ENCODE data around the gene DLST. TPM values are rescaled to one million over a fixed set of nuclear protein-coding genes. Genes with fewer than 3 reads are reported as not detected.
A peak's percentile ranks its signal among the peaks of the same experiment; 100 is the strongest.

DLST gene
- total and polyA plus RNA-seq, 9 donors, result 41.0 to 100 (median 68.6) TPM

GRCh38 chr14:74902941-74903705 lies 21.4 kb downstream of the DLST start:
- no peaks in the 10 kb centered on the region for H3K9me3 ChIP-seq
- no peak overlapping the region for H3K27ac ChIP-seq
- intact Hi-C loops (cut with DNase I), result loop anchor here in 2 of 4 donors (5.0 to 10.0 kb wide), 2 partner anchors 41 to 538 kb away; no protein-coding TSS in a partner anchor
- no peak overlapping the region for H3K4me3 ChIP-seq
- no peaks in the 10 kb centered on the region for H3K27me3 ChIP-seq
- no peaks in the 10 kb centered on the region for H3K36me3 ChIP-seq
- no peak for DNase-seq
- H3K4me1 ChIP-seq (ENCODE audit: insufficient read depth), result no peaks in the 10 kb centered on the region
- TF ChIP-seq CTCF (IDR thresholded peaks at IDR 0.05), result no peak
- TF ChIP-seq EP300 (IDR thresholded peaks at IDR 0.05), result no peak
- TF ChIP-seq POLR2A (IDR thresholded peaks at IDR 0.05), result no peak
- WGBS, 3 donors, result 66 to 73% (median 70%) methylated on average over 10 of the region's 10 CpGs

GRCh38 chr14:74904635-74905503 lies 23.2 kb downstream of the DLST start:
- Histone ChIP-seq H3K27ac (no peak overlapping the region), H3K27me3 (no peaks in the 10 kb centered on the region), H3K9me3 (no peaks in the 10 kb centered on the region), H3K36me3 (no peaks in the 10 kb centered on the region), H3K4me3 (no peak overlapping the region), H3K4me1 (ENCODE audit: insufficient read depth) (no peaks in the 10 kb centered on the region)
- peak in 1 of 5 donors; percentile 28 for DNase-seq
- TF ChIP-seq CTCF (IDR thresholded peaks at IDR 0.05) (no peak), POLR2A (IDR thresholded peaks at IDR 0.05) (no peak), EP300 (IDR thresholded peaks at IDR 0.05) (no peak)
- intact Hi-C loops (cut with DNase I), result loop anchor here in 2 of 4 donors (5.0 to 10.0 kb wide), 2 partner anchors 43 to 540 kb away; no protein-coding TSS in a partner anchor
- 71 to 75% (median 71%) methylated on average over 6 of the region's 6 CpGs for WGBS, 3 donors

- H3K27ac ChIP-seq, result no peak overlapping the region
- H3K4me3 ChIP-seq, result no peak overlapping the region
- H3K27me3 ChIP-seq, result no peaks in the 10 kb centered on the region
- peak; percentile 70 to 84 (median 81) for DNase-seq
- H3K4me1 ChIP-seq (ENCODE audit: insufficient read depth), result no peaks in the 10 kb centered on the region
- no peaks in the 10 kb centered on the region for H3K36me3 ChIP-seq
- intact Hi-C loops (cut with DNase I), result loop anchor here in 1 of 4 donors (5.0 to 10.0 kb wide), 2 partner anchors 43 to 541 kb away; no protein-coding TSS in a partner anchor
- 43 to 45% (median 45%) methylated on average over 14 of the region's 14 CpGs for WGBS, 3 donors
- TF ChIP-seq EP300 (IDR thresholded peaks at IDR 0.05), result no peak
- peak; percentile 70 to 87 (median 77) for TF ChIP-seq CTCF (IDR thresholded peaks at IDR 0.05)
- no peaks in the 10 kb centered on the region for H3K9me3 ChIP-seq
Measured at GRCh38 chr14:74905595-74906142, 24.0 kb downstream of the DLST start.

DNA sequence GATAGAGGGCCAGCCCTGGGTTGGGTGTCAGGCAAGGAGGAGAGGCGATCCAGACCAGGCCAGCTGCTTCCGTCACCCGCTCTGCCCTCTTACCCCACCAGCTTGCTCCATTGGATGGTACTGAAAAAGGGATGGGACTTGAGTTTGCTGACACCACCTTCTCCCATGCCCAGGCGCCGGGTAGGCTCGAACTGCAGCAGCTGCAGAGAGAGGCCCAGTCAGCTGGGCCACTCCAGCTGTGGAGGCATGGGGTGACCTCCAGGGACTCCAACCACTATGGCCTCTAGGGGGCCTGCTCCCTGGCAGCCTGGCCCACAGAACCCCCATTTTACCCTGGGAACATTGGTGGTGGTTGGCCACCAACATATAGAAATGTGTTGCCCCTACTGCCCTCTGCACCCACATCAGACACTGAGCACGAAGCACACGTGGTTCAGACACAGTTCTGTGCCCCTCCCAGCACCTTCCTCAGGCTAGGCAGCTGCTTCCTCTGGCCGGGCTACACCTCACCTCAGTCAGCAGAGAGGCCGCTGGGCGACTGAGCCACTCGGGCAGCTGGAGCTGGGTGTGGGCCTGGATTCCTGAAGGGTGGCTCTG lies 25.3 kb downstream of the DLST start:
- Histone ChIP-seq H3K4me3 (no peak overlapping the region), H3K27ac (no peak overlapping the region), H3K9me3 (no peaks in the 10 kb centered on the region), H3K4me1 (ENCODE audit: insufficient read depth) (no peaks in the 10 kb centered on the region), H3K36me3 (no peaks in the 10 kb centered on the region), H3K27me3 (no peaks in the 10 kb centered on the region)
- 80 to 83% (median 81%) methylated on average over 12 of the region's 12 CpGs for WGBS, 3 donors
- intact Hi-C loops (cut with DNase I), result loop anchor here in 1 of 4 donors (5.0 to 10.0 kb wide), 2 partner anchors 45 to 542 kb away; no protein-coding TSS in a partner anchor
- no peak for DNase-seq
- no peak for TF ChIP-seq EP300 (IDR thresholded peaks at IDR 0.05)
- TF ChIP-seq POLR2A (IDR thresholded peaks at IDR 0.05), result no peak
- no peak for TF ChIP-seq CTCF (IDR thresholded peaks at IDR 0.05)
